Smooth muscle cell (in vitro differentiated cells): ENCODE data around the gene MIPEP. TPM values are rescaled to one million over a fixed set of nuclear protein-coding genes. Genes with fewer than 3 reads are reported as not detected.
"Not testable (repeated sequence)": the region's sequence is repeated elsewhere in the genome, so short reads cannot be mapped to it uniquely, and the experiment has no call there.

ENCODE experiments used
- DNase-seq: peaks from one replicate; lab custom pipeline; 2025; ENCODE audit not compliant: unreplicated experiment; lab: John Stamatoyannopoulos, UW
- H2AFZ ChIP-seq: fragments of 200-600 bp; sonication (generic); 2 replicates; pipeline ENCODE4 v1.6.0; 2016; ENCODE audit warnings: antibody characterized with exemption, low read depth, mild to moderate bottlenecking
- H3F3A ChIP-seq: fragments of 200-600 bp; sonication (generic); 2 replicates; pipeline ENCODE4 v1.6.0; 2017; ENCODE audit warnings: antibody characterized with exemption, low read depth
- H3K27ac ChIP-seq: fragments of 200-600 bp; sonication (generic); 2 replicates; pipeline ENCODE4 v1.5.1; 2016; ENCODE audit warnings: low read depth, mild to moderate bottlenecking
- H3K27me3 ChIP-seq: fragments of 200-600 bp; sonication (generic); 2 replicates; pipeline ENCODE4 v1.6.1; 2016; ENCODE audit warnings: low read depth, mild to moderate bottlenecking
- H3K36me3 ChIP-seq: fragments of 200-600 bp; sonication (generic); 2 replicates; pipeline ENCODE4 v1.5.1; 2016; ENCODE audit warnings: low read depth
- H3K4me1 ChIP-seq: fragments of 200-600 bp; sonication (generic); 2 replicates; pipeline ENCODE4 v1.5.1; 2016; ENCODE audit warnings: low read depth
- H3K4me2 ChIP-seq: fragments of 200-600 bp; sonication (generic); 2 replicates; pipeline ENCODE4 v1.6.0; 2016; ENCODE audit warnings: mild to moderate bottlenecking
- H3K4me3 ChIP-seq: fragments of 200-600 bp; sonication (generic); 2 replicates; pipeline ENCODE4 v1.5.1; 2016; ENCODE audit warnings: mild to moderate bottlenecking
- H3K79me2 ChIP-seq: fragments of 200-600 bp; sonication (generic); 2 replicates; pipeline ENCODE4 v1.6.0; 2016; ENCODE audit warnings: low read depth, mild to moderate bottlenecking
- H3K9ac ChIP-seq: fragments of 200-600 bp; sonication (generic); 2 replicates; pipeline ENCODE4 v1.6.0; 2016; ENCODE audit warnings: low read depth
- H3K9me3 ChIP-seq: fragments of 200-600 bp; sonication (generic); replicated peaks from 2 replicates; pipeline ENCODE4 v1.5.1; 2016; ENCODE audit warnings: low read depth
- H4K20me1 ChIP-seq: fragments of 200-600 bp; sonication (generic); 2 replicates; pipeline ENCODE4 v1.6.0; 2016; ENCODE audit warnings: low read depth
- CTCF ChIP-seq: fragments of 200-600 bp; sonication (generic); IDR thresholded peaks from 2 replicates; pipeline ENCODE4 v1.5.1; 2017; ENCODE audit warnings: borderline replicate concordance, mild to moderate bottlenecking, antibody characterized with exemption; ENCODE audit not compliant: insufficient read depth, poor library complexity, severe bottlenecking
- WGBS: methylation state at CpG from one replicate; pipeline ENCODE4 v1.1.7; 2016; ENCODE audit warnings: low lambda C conversion rate; 5-methylcytosine and 5-hydroxymethylcytosine counted together
- polyA plus RNA-seq: library from polyadenylated mRNA; unstranded; fragments of >200 nt; fragmentation: Nextera tagmentation; extraction: Ambion mirVana; gene quantifications from 2 replicates; pipeline ENCODE4 v1.2.1, GENCODE V29; 2016
- total RNA-seq: library from RNA; depleted of rRNA; stranded (reverse); fragments of >200 nt; gene quantifications from 2 replicates; pipeline ENCODE4 v1.2.3, GENCODE V29; 2014

MIPEP gene
- total and polyA plus RNA-seq, 2 experiments from 2014 or later = 15.7 to 18.9 TPM

GRCh38 chr13:23898101-23898500 is 8.9 kb upstream of the MIPEP start:
- Histone ChIP-seq H3K4me1 (no peaks in the 10 kb centered on the region), H3F3A (no peaks in the 10 kb centered on the region), H3K4me3 (no peak overlapping the region), H3K27ac (peak overlapping the region; percentile 30), H4K20me1 (no peaks in the 10 kb centered on the region), H3K27me3 (peaks cover 14% of the 10 kb centered on the region), H2AFZ (peak overlapping the region; percentile 50), H3K9ac (no peak overlapping the region), H3K9me3 (no peaks in the 10 kb centered on the region), H3K79me2 (no peaks in the 10 kb centered on the region), H3K36me3 (no peaks in the 10 kb centered on the region), H3K4me2 (no peak overlapping the region)
- no peak for DNase-seq
- WGBS = 41% methylated on average over 8 of the region's 8 CpGs
- no peak for TF ChIP-seq CTCF

- not testable (repeated sequence) for H3K4me3 ChIP-seq, H3K27me3 ChIP-seq, H3F3A ChIP-seq, H3K36me3 ChIP-seq, DNase-seq, H3K4me2 ChIP-seq, H3K9ac ChIP-seq, H3K9me3 ChIP-seq, H3K4me1 ChIP-seq, H4K20me1 ChIP-seq, H3K79me2 ChIP-seq
- 86% methylated on average over 3 of the region's 3 CpGs for WGBS
- peak within 1 kb of the TSS; percentile 50 for H2AFZ ChIP-seq
- peak within 1 kb of the TSS; percentile 30 for H3K27ac ChIP-seq
Observed at GRCh38 chr13:23897452-23897919, 8.3 kb upstream of the MIPEP start, which contains the start of gene C1QTNF9B. Gene C1QTNF9B (minus strand): TSS chr13:23897502.

GRCh38 chr13:23894746-23895145 is 5.5 kb upstream of the MIPEP start:
- H3K4me2 ChIP-seq, H3K36me3 ChIP-seq, H3K4me1 ChIP-seq, H3K9me3 ChIP-seq, H3K27me3 ChIP-seq, H3K9ac ChIP-seq, DNase-seq, H3K27ac ChIP-seq, H4K20me1 ChIP-seq, H3F3A ChIP-seq, H3K4me3 ChIP-seq, H3K79me2 ChIP-seq, H2AFZ ChIP-seq: not testable (repeated sequence)
- WGBS = 89% methylated on average over 12 of the region's 12 CpGs

GRCh38 chr13:23893791-23894190 is 4.6 kb upstream of the MIPEP start:
- H4K20me1 ChIP-seq, H3K9me3 ChIP-seq, H3K27ac ChIP-seq, H2AFZ ChIP-seq, H3K4me2 ChIP-seq, H3K4me3 ChIP-seq, H3K79me2 ChIP-seq, DNase-seq, H3K4me1 ChIP-seq, H3K9ac ChIP-seq, H3F3A ChIP-seq, H3K27me3 ChIP-seq, H3K36me3 ChIP-seq: not testable (repeated sequence)
- 88% methylated on average over 4 of the region's 4 CpGs for WGBS

GRCh38 chr13:23889615-23890607 is 711 bp upstream of the MIPEP start:
- H3K4me3 ChIP-seq = peak overlapping the region; percentile 82
- 32% methylated on average over 15 of the region's 15 CpGs for WGBS
- H3K9me3 ChIP-seq = no peaks in the 10 kb centered on the region
- no peak for DNase-seq
- H3K4me1 ChIP-seq = peaks cover 14% of the 10 kb centered on the region
- H3K79me2 ChIP-seq = peaks cover 20% of the 10 kb centered on the region
- no peaks in the 10 kb centered on the region for H3K27me3 ChIP-seq
- no peak for TF ChIP-seq CTCF
- H3K4me2 ChIP-seq = peak overlapping the region; percentile 89
- H2AFZ ChIP-seq = peak overlapping the region; percentile 94
- peak overlapping the region; percentile 56 for H3K9ac ChIP-seq
- H4K20me1 ChIP-seq = no peaks in the 10 kb centered on the region
- peaks cover 8% of the 10 kb centered on the region for H3F3A ChIP-seq
- no peaks in the 10 kb centered on the region for H3K36me3 ChIP-seq
- H3K27ac ChIP-seq = peak overlapping the region; percentile 89

- H3K9ac ChIP-seq, H3K27me3 ChIP-seq, DNase-seq, H2AFZ ChIP-seq, H3K4me3 ChIP-seq, H3K27ac ChIP-seq, H3F3A ChIP-seq, H4K20me1 ChIP-seq, H3K36me3 ChIP-seq, H3K9me3 ChIP-seq, H3K4me2 ChIP-seq: not testable (repeated sequence)
- peaks cover 20% of the 10 kb centered on the region for H3K79me2 ChIP-seq
- WGBS = 90% methylated on average over 3 of the region's 3 CpGs
- peaks cover 11% of the 10 kb centered on the region for H3K4me1 ChIP-seq
Observed at GRCh38 chr13:23884361-23884760, 4.8 kb downstream of the MIPEP start.
